HEK293 (cell line): ENCODE data around the gene PPFIA3.
A peak's percentile ranks its signal among the peaks of the same experiment; 100 is the strongest.

Source experiments
- INSM2 ChIP-seq: fragments of 450-650 bp; formaldehyde crosslinking; IDR thresholded peaks from 2 replicates; pipeline ENCODE4 v1.5.1; 2016; ENCODE audit warnings: missing biosample characterization, missing genetic modification characterization
- REST ChIP-seq: fragments of 450-650 bp; formaldehyde crosslinking; IDR thresholded peaks from 2 replicates; pipeline ENCODE4 v1.5.1; 2016; ENCODE audit warnings: missing biosample characterization, missing genetic modification characterization
- ZBTB44 ChIP-seq: fragments of 450-650 bp; IDR thresholded peaks from 2 replicates; pipeline ENCODE4 v1.5.1; 2018; ENCODE audit warnings: missing biosample characterization, mild to moderate bottlenecking, missing genetic modification characterization
- ZBTB6 ChIP-seq: fragments of 450-650 bp; formaldehyde crosslinking; IDR thresholded peaks from 2 replicates; pipeline ENCODE4 v1.5.1; 2017; ENCODE audit warnings: missing biosample characterization, missing genetic modification characterization
- ZEB2 ChIP-seq: fragments of 450-650 bp; formaldehyde crosslinking; IDR thresholded peaks from 2 replicates; pipeline ENCODE4 v1.5.1; 2016; ENCODE audit warnings: missing biosample characterization, missing genetic modification characterization
- ZNF10 ChIP-seq: fragments of 450-650 bp; formaldehyde crosslinking; IDR thresholded peaks from 2 replicates; pipeline ENCODE4 v1.5.1; 2017; ENCODE audit warnings: missing biosample characterization, missing genetic modification characterization
- ZNF148 ChIP-seq: fragments of 450-650 bp; formaldehyde crosslinking; IDR thresholded peaks from 2 replicates; pipeline ENCODE4 v1.5.0; 2017; ENCODE audit warnings: missing biosample characterization, missing genetic modification characterization, borderline replicate concordance
- ZNF18 ChIP-seq: fragments of 450-650 bp; formaldehyde crosslinking; IDR thresholded peaks from 2 replicates; pipeline ENCODE4 v1.5.1; 2016; ENCODE audit warnings: missing biosample characterization, missing genetic modification characterization
- ZNF324 ChIP-seq: fragments of 450-650 bp; formaldehyde crosslinking; IDR thresholded peaks from 2 replicates; pipeline ENCODE4 v1.5.1; 2016; ENCODE audit warnings: missing biosample characterization, missing genetic modification characterization
- ZNF391 ChIP-seq: fragments of 450-650 bp; formaldehyde crosslinking; IDR thresholded peaks from 2 replicates; pipeline ENCODE4 v1.5.1; 2016; ENCODE audit warnings: low read depth, missing biosample characterization, missing genetic modification characterization, borderline replicate concordance
- ZNF398 ChIP-seq: fragments of 450-650 bp; formaldehyde crosslinking; IDR thresholded peaks from 2 replicates; pipeline ENCODE4 v1.5.1; 2017; ENCODE audit warnings: missing biosample characterization, missing genetic modification characterization
- ZNF488 ChIP-seq: fragments of 450-650 bp; formaldehyde crosslinking; IDR thresholded peaks from 2 replicates; pipeline ENCODE4 v1.5.1; 2016; ENCODE audit warnings: missing biosample characterization, missing genetic modification characterization
- ZNF518A ChIP-seq: fragments of 450-650 bp; formaldehyde crosslinking; conservative IDR thresholded peaks from 2 replicates; pipeline ENCODE4 v1.5.1; 2016; ENCODE audit warnings: low read depth, missing biosample characterization, missing genetic modification characterization
- ZNF610 ChIP-seq: fragments of 450-650 bp; formaldehyde crosslinking; IDR thresholded peaks from 2 replicates; pipeline ENCODE4 v1.5.1; 2016; ENCODE audit warnings: missing biosample characterization, missing genetic modification characterization, borderline replicate concordance
- ZNF660 ChIP-seq: fragments of 450-650 bp; IDR thresholded peaks from 2 replicates; pipeline ENCODE4 v1.5.1; 2018; ENCODE audit warnings: missing biosample characterization, mild to moderate bottlenecking, missing genetic modification characterization
- ZNF776 ChIP-seq: fragments of 450-650 bp; formaldehyde crosslinking; IDR thresholded peaks from 2 replicates; pipeline ENCODE4 v1.5.0; 2017; ENCODE audit warnings: missing biosample characterization, missing genetic modification characterization, borderline replicate concordance
- ZNF777 ChIP-seq: fragments of 450-650 bp; formaldehyde crosslinking; IDR thresholded peaks from 2 replicates; pipeline ENCODE4 v1.5.1; 2017; ENCODE audit warnings: missing biosample characterization, missing genetic modification characterization, borderline replicate concordance

PPFIA3 gene

GRCh38 chr19:49149652-49150105 lies 30.3 kb downstream of the PPFIA3 start (continued):
- TF ChIP-seq ZNF398 (tag by site-specific recombination) = peak; percentile 52; the same call in 1 of the 2 replicates
- 0 out of 2 replicates have a peak, but pooled peaks have one; percentile 38 for TF ChIP-seq ZNF10 (tag by site-specific recombination)
- TF ChIP-seq ZNF610 (tag by site-specific recombination) = peak; percentile 76
- no peak for TF ChIP-seq ZNF18 (tag by site-specific recombination)
- TF ChIP-seq ZEB2 (tag by site-specific recombination) = peak; percentile 38; the same call in 1 of the 2 replicates
- no peak; the same call in 1 of the 2 replicates for TF ChIP-seq ZNF324
- TF ChIP-seq ZBTB44 (tag by site-specific recombination) = no peak
- TF ChIP-seq ZBTB6 = peak; percentile 50; the same call in 1 of the 2 replicates
- TF ChIP-seq ZNF777 (tag by site-specific recombination) = no peak
- no peak for TF ChIP-seq ZNF776 (tag by site-specific recombination)
- no peak for TF ChIP-seq INSM2 (tag by site-specific recombination)
- TF ChIP-seq REST (tag by site-specific recombination) = 0 out of 2 replicates have a peak, but pooled peaks have one; percentile 1
- TF ChIP-seq ZNF391 (tag by site-specific recombination) = peak; percentile 83; the same call in 1 of the 2 replicates
- TF ChIP-seq ZNF148 = no peak
- TF ChIP-seq ZNF488 (tag by site-specific recombination) = no peak
- no peak for TF ChIP-seq ZNF518A (tag by site-specific recombination)
- peak; percentile 30; the same call in 1 of the 2 replicates for TF ChIP-seq ZNF660 (tag by site-specific recombination)
